HepG2 (cell line): Measurements from ENCODE around the gene WNK1. TPM values are rescaled to one million over a fixed set of nuclear protein-coding genes. Genes with fewer than 3 reads are reported as not detected.

Source experiments
- ATAC-seq: fragments of 200-7000 bp; cut with Tn5 transposase; 3 replicates; pipeline ENCODE4 v1.9.1; 2020; ENCODE audit warnings: mild to moderate bottlenecking, moderate library complexity
- BruUV-seq: library from RNA; stranded (reverse); fragments of 400-500 nt; replicated peaks from 2 replicates; lab custom pipeline; 2021; lab: Mats Ljungman, UMichigan
- CTCF ChIA-PET: fragments of 300-600 bp; formaldehyde crosslinking; extraction: SDS; loops from one replicate; lab custom pipeline; 2021; ENCODE audit warnings: low total read pairs, inconsistent platforms, low intra/inter-chr PET ratio; lab: Yijun Ruan, JAX
- POLR2A ChIA-PET: fragments of 350-600 bp; sonication (Branson Sonifier 250); formaldehyde crosslinking; loops from one replicate; lab custom pipeline; 2020; ENCODE audit warnings: antibody characterized with exemption, inconsistent platforms; lab: Yijun Ruan, JAX
- DNase-seq: peaks from one replicate; pipeline ENCODE4 v3.0.0-alpha.2; 2015; ENCODE audit warnings: low spot score
- FAIRE-seq: peaks from 3 replicates; lab custom pipeline; 2011; peaks lifted over from hg19 to GRCh38; lab: Jason Lieb, UNC
- H2AFZ ChIP-seq: one replicate; pipeline ENCODE4 v1.6.1; 2011; ENCODE audit warnings: low read length, inconsistent platforms
- H3K27ac ChIP-seq: fragments of 300-600 bp; 3 replicates; pipeline ENCODE4 v1.8.0; 2011; ENCODE audit warnings: mixed run types, mild to moderate bottlenecking, mixed read lengths, low read length, inconsistent platforms; ENCODE audit not compliant: insufficient read depth; ENCODE audit errors: extremely low read length
- H3K27me3 ChIP-seq, 2 experiments: fragments of 200-600 bp in 1 of 2; 2 replicates in 1 of 2; 3 replicates in 1 of 2; pipeline versions ENCODE4 v1.6.0 to v1.8.0; 2011; ENCODE audit warnings: low read length in 2 of 2, mild to moderate bottlenecking in 2 of 2, moderate library complexity in 2 of 2, inconsistent platforms in 1 of 2; ENCODE audit not compliant: insufficient read depth in 2 of 2, control insufficient read depth in 1 of 2
- H3K36me3 ChIP-seq, 2 experiments: fragments of 200-600 bp in 1 of 2; replicated peaks in 1 of 2; 2 replicates in 1 of 2; 3 replicates in 1 of 2; pipeline versions ENCODE4 v1.5.1 to v1.8.0; 2011; ENCODE audit warnings: low read length in 2 of 2, inconsistent platforms in 1 of 2; ENCODE audit not compliant: insufficient read depth in 2 of 2, control insufficient read depth in 1 of 2
- H3K4me1 ChIP-seq: 2 replicates; pipeline ENCODE4 v1.5.1; 2012; ENCODE audit warnings: low read length, inconsistent platforms; ENCODE audit not compliant: insufficient read depth
- H3K4me2 ChIP-seq: 2 replicates; pipeline ENCODE4 v1.6.0; 2011; ENCODE audit warnings: low read depth, low read length, inconsistent platforms
- H3K4me3 ChIP-seq, 3 experiments: fragments of 200-600 bp in 1 of 3; sonication (generic), shearing (Covaris generic) in 1 of 3; replicated peaks in 1 of 3; 2 replicates each; pipeline ENCODE4 v1.5.1; 2011 to 2016; ENCODE audit warnings: low read length in 3 of 3, inconsistent platforms in 2 of 3, low read depth in 2 of 3, mild to moderate bottlenecking in 2 of 3, control low read depth in 1 of 3, mixed read lengths in 1 of 3; ENCODE audit not compliant: insufficient read depth in 1 of 3
- H3K79me2 ChIP-seq: one replicate; pipeline ENCODE4 v1.6.1; 2011; ENCODE audit warnings: low read length, inconsistent platforms; ENCODE audit not compliant: insufficient read depth
- H3K9ac ChIP-seq: 2 replicates; pipeline ENCODE4 v1.6.0; 2011; ENCODE audit warnings: mild to moderate bottlenecking, low read depth, low read length, inconsistent platforms; ENCODE audit not compliant: insufficient read depth
- H3K9me3 ChIP-seq: 2 replicates; pipeline ENCODE4 v1.5.1; 2012; ENCODE audit warnings: mild to moderate bottlenecking, low read length
- H4K20me1 ChIP-seq: 2 replicates; pipeline ENCODE4 v1.6.0; 2011; ENCODE audit warnings: inconsistent platforms, mild to moderate bottlenecking, low read length, moderate library complexity; ENCODE audit not compliant: insufficient read depth
- CEBPB ChIP-seq: IDR thresholded peaks from 2 replicates; pipeline ENCODE4 v1.6.1; 2011; ENCODE audit warnings: low read depth, low read length, improper control_type of control experiment, borderline replicate concordance
- DR1 ChIP-seq: sonication (generic); formaldehyde crosslinking; IDR thresholded peaks from 2 replicates; pipeline ENCODE4 v1.8.0; 2021; ENCODE audit warnings: mild to moderate bottlenecking, missing genetic modification reagents, inconsistent platforms
- FOXJ3 ChIP-seq: sonication (generic); formaldehyde crosslinking; IDR thresholded peaks from 2 replicates; pipeline ENCODE4 v1.4.0; 2020; ENCODE audit warnings: missing genetic modification reagents, mild to moderate bottlenecking, borderline replicate concordance
- GZF1 ChIP-seq: sonication (generic); formaldehyde crosslinking; IDR thresholded peaks from 2 replicates; pipeline ENCODE4 v1.5.1; 2020; ENCODE audit warnings: mild to moderate bottlenecking, missing genetic modification reagents
- RNF2 ChIP-seq: fragments of 450-650 bp; conservative IDR thresholded peaks from 2 replicates; pipeline ENCODE4 v1.6.1; 2016; ENCODE audit warnings: low read depth
- SP1 ChIP-seq, 2 experiments: fragments of 450-650 bp in 1 of 2; sonication (generic) in 1 of 2; formaldehyde crosslinking in 1 of 2; IDR thresholded peaks; 2 replicates each; pipeline versions ENCODE4 v1.4.0 to v1.6.1; 2016 to 2020; ENCODE audit warnings: missing genetic modification reagents in 1 of 2
- TRIM24 ChIP-seq: sonication (generic); formaldehyde crosslinking; IDR thresholded peaks from 2 replicates; pipeline ENCODE4 v1.8.0; 2022; ENCODE audit warnings: mild to moderate bottlenecking, missing genetic modification reagents
- ZFP91 ChIP-seq: sonication (generic); formaldehyde crosslinking; IDR thresholded peaks from 2 replicates; pipeline ENCODE4 v1.9.0; 2022; ENCODE audit warnings: missing genetic modification reagents, mild to moderate bottlenecking, borderline replicate concordance
- ZMAT5 ChIP-seq: sonication (generic); formaldehyde crosslinking; IDR thresholded peaks from 2 replicates; pipeline ENCODE4 v1.5.0; 2020; ENCODE audit warnings: mild to moderate bottlenecking, low read depth, missing genetic modification reagents, borderline replicate concordance
- ZNF235 ChIP-seq: sonication (generic); formaldehyde crosslinking; IDR thresholded peaks from 2 replicates; pipeline ENCODE4 v1.8.1; 2023; ENCODE audit warnings: mild to moderate bottlenecking, missing genetic modification reagents, borderline replicate concordance
- ZNF256 ChIP-seq: sonication (generic); formaldehyde crosslinking; conservative IDR thresholded peaks from 2 replicates; pipeline ENCODE4 v1.4.0; 2020; ENCODE audit warnings: missing genetic modification reagents
- ZNF263 ChIP-seq: sonication (generic); formaldehyde crosslinking; IDR thresholded peaks from 2 replicates; pipeline ENCODE4 v1.4.0; 2020; ENCODE audit warnings: missing genetic modification reagents
- ZNF780A ChIP-seq: sonication (generic); formaldehyde crosslinking; IDR thresholded peaks from 2 replicates; pipeline ENCODE4 v1.8.0; 2022; ENCODE audit warnings: mild to moderate bottlenecking, missing genetic modification reagents, moderate library complexity
- ZNF782 ChIP-seq: sonication (generic); formaldehyde crosslinking; IDR thresholded peaks from 2 replicates; pipeline ENCODE4 v1.4.0; 2020; ENCODE audit warnings: missing genetic modification reagents, mild to moderate bottlenecking, borderline replicate concordance
- ZSCAN9 ChIP-seq: IDR thresholded peaks from 2 replicates; pipeline ENCODE4 v1.6.1; 2016; ENCODE audit warnings: borderline replicate concordance
- WGBS: methylation state at CpG from one replicate; pipeline ENCODE4 v1.1.6; 2017; ENCODE audit warnings: low lambda C conversion rate; 5-methylcytosine and 5-hydroxymethylcytosine counted together
- in situ Hi-C: cut with HindIII; loops from 2 replicates; pipeline ENCODE4 v1.10.0; 2017; ENCODE audit warnings: low pct_unique_long_range_greater_than_20kb; ENCODE audit not compliant: extremely low pct_ligation_motif_present
- intact Hi-C: fragments of 100-400 bp; cut with micrococcal nuclease; formaldehyde crosslinking; loops from one replicate; pipeline ENCODE4 v1.10.0; 2022; ENCODE audit not compliant: unreplicated experiment
- polyA plus RNA-seq, 8 experiments: library from polyadenylated mRNA; depleted of rRNA in 3 of 8; stranded (reverse) in 7 of 8; unstranded in 1 of 8; fragments of >200 nt; fragmentation: Illumina TruSeq in 4 of 8; extraction: Trizol in 4 of 8; gene quantifications; 2 replicates each; pipeline versions ENCODE4 v1.2.1 to v1.2.3, GENCODE V29; 2011 to 2016; ENCODE audit warnings: low read depth in 4 of 8, missing spikeins in 1 of 8, mixed read lengths in 1 of 8; ENCODE audit not compliant: insufficient read depth in 1 of 8
- total RNA-seq, 5 experiments: library from RNA; depleted of rRNA; stranded (reverse); fragments of >200 nt; fragmentation: Illumina TruSeq; extraction: Trizol; gene quantifications; 2 replicates each; pipeline ENCODE4 v1.2.3, GENCODE V29; 2016; ENCODE audit warnings: low read depth in 1 of 5

WNK1 gene
- total and polyA plus RNA-seq, 2 of the 13 experiments (the other 11 are each of a cell fraction or from before 2014, with no cell fraction given): 31.1 to 54.8 TPM

GRCh38 chr12:926641-927040 lies 174.3 kb downstream of the WNK1 start:
- Histone ChIP-seq H3K4me3 (no peak overlapping the region), H3K9me3 (no peaks in the 10 kb centered on the region), H4K20me1 (no peaks in the 10 kb centered on the region), H3K36me3 (peaks cover 14 to 53% of the 10 kb centered on the region in 2 experiments), H3K9ac (no peak overlapping the region), H3K27ac (no peak overlapping the region), H3K4me2 (no peak overlapping the region), H2AFZ (no peak overlapping the region), H3K4me1 (no peaks in the 10 kb centered on the region), H3K27me3 (no peaks in the 10 kb centered on the region), H3K79me2 (no peaks in the 10 kb centered on the region)
- intact Hi-C loops: no loop called here
- no peak for ATAC-seq
- ChIA-PET POLR2A (no interaction called here), CTCF (no interaction called here)
- in situ Hi-C loops: no loop called here
- FAIRE-seq: no peak
- 88% methylated on average over 12 of the region's 12 CpGs for WGBS
- DNase-seq: no peak
- no TSS peak for BruUV-seq
- TF ChIP-seq ZFP91 (CRISPR knock-in tag) (no peak), ZSCAN9 (CRISPR knock-in tag) (no peak), ZNF263 (CRISPR knock-in tag) (peak; percentile 83)

GRCh38 chr12:931060-931459 lies 178.7 kb downstream of the WNK1 start:
- no peak overlapping the region for H2AFZ ChIP-seq
- in situ Hi-C loops: no loop called here
- ATAC-seq (no peak), FAIRE-seq (no peak), DNase-seq (no peak)
- no peaks in the 10 kb centered on the region for H3K27me3 ChIP-seq
- BruUV-seq: no TSS peak
- ChIA-PET CTCF (no interaction called here), POLR2A (no interaction called here)
- H3K79me2 ChIP-seq: no peaks in the 10 kb centered on the region
- H3K9ac ChIP-seq: no peak overlapping the region
- H3K4me1 ChIP-seq: peaks cover 3% of the 10 kb centered on the region
- no peak overlapping the region for H3K27ac ChIP-seq
- peaks cover 12 to 46% of the 10 kb centered on the region in 2 experiments for H3K36me3 ChIP-seq
- H4K20me1 ChIP-seq: no peaks in the 10 kb centered on the region
- H3K9me3 ChIP-seq: no peaks in the 10 kb centered on the region
- WGBS: 95% methylated on average over 5 of the region's 5 CpGs
- no peak overlapping the region for H3K4me2 ChIP-seq
- intact Hi-C loops: no loop called here
- no peak overlapping the region for H3K4me3 ChIP-seq
- TF ChIP-seq ZNF782 (CRISPR knock-in tag) (no peak), ZNF780A (CRISPR knock-in tag) (no peak), FOXJ3 (CRISPR knock-in tag) (no peak), TRIM24 (CRISPR knock-in tag) (no peak), ZNF235 (CRISPR knock-in tag) (no peak), ZMAT5 (no peak), CEBPB (no peak), SP1 (IDR thresholded peaks at IDR 0.05) (no peak), SP1 (CRISPR knock-in tag; IDR thresholded peaks at IDR 0.05) (no peak), GZF1 (no peak), ZNF256 (CRISPR knock-in tag) (no peak), DR1 (no peak), RNF2 (no peak)
